GM10266 (cell line): ENCODE measurements around the gene ZIK1.

Experiments
- DNase-seq: peaks from one replicate; pipeline ENCODE4 v3.0.0; 2012; ENCODE audit errors: extremely low spot score
- TF ChIP-seq, protein P1 (sequence below): IDR thresholded peaks from 2 replicates; pipeline ENCODE4 v1.5.1; 2012; ENCODE audit warnings: mild to moderate bottlenecking, low read depth; ENCODE audit not compliant: control insufficient read depth, insufficient read depth; ENCODE audit errors: missing control alignments

The ZIK1 gene

DNA sequence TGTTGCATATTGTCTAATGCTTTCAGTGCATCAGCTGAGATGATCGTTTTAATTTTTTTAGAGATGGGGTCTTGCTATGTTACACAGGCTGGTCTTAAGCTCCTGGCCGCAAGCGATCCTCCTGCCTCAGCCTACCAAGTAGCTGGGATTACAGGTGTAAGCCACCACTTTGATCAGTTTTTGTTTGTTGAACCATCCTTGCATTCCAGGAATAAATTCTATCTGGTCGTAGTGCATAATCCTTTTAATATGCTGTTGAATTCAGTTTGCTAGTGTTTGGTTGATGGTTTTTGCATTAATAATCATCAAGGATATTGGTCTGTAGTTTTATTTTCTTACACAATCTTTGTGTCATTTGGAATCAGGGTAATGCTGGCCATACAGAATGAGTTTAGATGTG, 53.4 kb downstream of the ZIK1 start:
- no peak for DNase-seq
- TF ChIP-seq, protein P1, sequence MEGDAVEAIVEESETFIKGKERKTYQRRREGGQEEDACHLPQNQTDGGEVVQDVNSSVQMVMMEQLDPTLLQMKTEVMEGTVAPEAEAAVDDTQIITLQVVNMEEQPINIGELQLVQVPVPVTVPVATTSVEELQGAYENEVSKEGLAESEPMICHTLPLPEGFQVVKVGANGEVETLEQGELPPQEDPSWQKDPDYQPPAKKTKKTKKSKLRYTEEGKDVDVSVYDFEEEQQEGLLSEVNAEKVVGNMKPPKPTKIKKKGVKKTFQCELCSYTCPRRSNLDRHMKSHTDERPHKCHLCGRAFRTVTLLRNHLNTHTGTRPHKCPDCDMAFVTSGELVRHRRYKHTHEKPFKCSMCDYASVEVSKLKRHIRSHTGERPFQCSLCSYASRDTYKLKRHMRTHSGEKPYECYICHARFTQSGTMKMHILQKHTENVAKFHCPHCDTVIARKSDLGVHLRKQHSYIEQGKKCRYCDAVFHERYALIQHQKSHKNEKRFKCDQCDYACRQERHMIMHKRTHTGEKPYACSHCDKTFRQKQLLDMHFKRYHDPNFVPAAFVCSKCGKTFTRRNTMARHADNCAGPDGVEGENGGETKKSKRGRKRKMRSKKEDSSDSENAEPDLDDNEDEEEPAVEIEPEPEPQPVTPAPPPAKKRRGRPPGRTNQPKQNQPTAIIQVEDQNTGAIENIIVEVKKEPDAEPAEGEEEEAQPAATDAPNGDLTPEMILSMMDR, result no peak

DNA sequence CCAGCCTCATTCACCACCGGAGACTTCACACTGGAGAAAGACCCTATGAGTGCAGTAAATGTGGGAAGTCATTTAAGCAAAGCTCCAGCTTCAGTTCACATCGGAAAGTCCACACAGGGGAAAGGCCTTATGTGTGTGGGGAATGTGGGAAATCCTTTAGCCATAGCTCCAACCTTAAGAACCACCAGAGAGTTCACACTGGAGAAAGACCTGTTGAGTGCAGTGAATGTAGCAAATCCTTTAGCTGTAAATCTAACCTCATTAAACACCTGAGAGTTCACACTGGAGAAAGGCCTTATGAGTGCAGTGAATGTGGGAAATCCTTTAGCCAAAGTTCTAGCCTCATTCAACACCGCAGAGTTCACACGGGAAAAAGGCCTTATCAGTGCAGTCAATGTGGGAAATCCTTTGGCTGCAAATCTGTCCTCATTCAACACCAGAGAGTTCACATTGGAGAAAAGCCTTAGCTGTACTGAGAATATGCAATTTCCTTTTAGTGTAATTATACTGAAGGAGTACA, 57.8 kb downstream of the ZIK1 start:
- TF ChIP-seq, protein P1, result no peak
- DNase-seq, result no peak

DNA sequence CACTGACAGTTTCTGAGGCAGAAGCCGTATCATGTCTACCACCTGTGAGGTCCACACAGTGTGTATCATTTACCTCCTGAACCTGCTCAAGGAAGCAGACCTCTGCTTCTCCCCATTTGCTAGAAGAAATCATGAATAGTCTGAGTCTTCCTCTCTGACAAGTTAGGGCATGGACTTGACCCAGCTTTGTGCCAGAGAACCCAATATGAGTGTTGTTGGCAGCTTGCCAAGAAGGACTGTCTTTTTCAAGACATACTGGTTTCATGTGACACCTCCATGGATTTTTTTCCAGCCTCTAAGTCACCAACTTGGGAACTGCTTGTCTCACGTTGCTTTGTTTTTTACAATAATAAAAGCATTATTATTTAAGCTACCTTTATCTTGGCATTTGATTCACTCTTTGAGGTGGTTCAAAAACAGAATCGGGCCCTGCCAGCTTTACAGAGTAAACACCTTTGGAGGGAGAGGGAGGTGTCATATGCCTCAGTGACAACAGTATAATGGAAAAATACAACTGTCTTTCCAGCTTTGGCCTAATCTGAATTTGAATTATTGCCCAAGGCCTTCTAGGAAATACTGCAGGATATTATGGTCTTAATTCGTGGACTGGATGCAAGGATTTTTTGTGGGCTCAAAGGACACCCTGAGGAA, 58.6 kb downstream of the ZIK1 start:
- TF ChIP-seq, protein P1, result no peak
- DNase-seq, result no peak
